ENCODE data around the gene LRP1-AS. TPM values are rescaled to one million over a fixed set of nuclear protein-coding genes. Genes with fewer than 3 reads are reported as not detected.

Gene LRP1-AS
- polyA plus RNA-seq, 2 of the 4 experiments (the other 2 are of a cell fraction): not detected

GRCh38 chr12:57169046-57169795 lies 21.8 kb upstream of the LRP1-AS start:
- DNase-seq (ENCODE audit: low read depth in 1 of 2, low spot score in 1 of 2): no peak
- no peak for TF ChIP-seq BCL3 (IDR thresholded peaks at IDR 0.05)
- no peak for TF ChIP-seq ZSCAN20 (CRISPR knock-in tag; IDR thresholded peaks at IDR 0.05)
- TF ChIP-seq PHF8 (IDR thresholded peaks at IDR 0.05; ENCODE audit: borderline replicate concordance, low read depth): no peak
- no peak for TF ChIP-seq EHF (CRISPR knock-in tag; IDR thresholded peaks at IDR 0.05)
- no peak for TF ChIP-seq SMC3 (IDR thresholded peaks at IDR 0.05)
- TF ChIP-seq CEBPB (IDR thresholded peaks at IDR 0.05): no peak
- no peak for TF ChIP-seq USF2 (IDR thresholded peaks at IDR 0.05)
- no peak for TF ChIP-seq HMGXB4 (CRISPR knock-in tag; IDR thresholded peaks at IDR 0.05; ENCODE audit: borderline replicate concordance)
- no peak for TF ChIP-seq CHD2 (IDR thresholded peaks at IDR 0.05; ENCODE audit: low read length, partially characterized antibody)
- TF ChIP-seq E2F6 (IDR thresholded peaks at IDR 0.05; ENCODE audit: borderline replicate concordance, low read depth): no peak
- no peak for TF ChIP-seq ZC3H11A (IDR thresholded peaks at IDR 0.05)
- no peak for TF ChIP-seq RCOR1 (IDR thresholded peaks at IDR 0.05; ENCODE audit: low read depth, low read length)
- TF ChIP-seq ELK1 (IDR thresholded peaks at IDR 0.05; ENCODE audit: low read depth, low read length): no peak
- TF ChIP-seq MAZ (IDR thresholded peaks at IDR 0.05; ENCODE audit: borderline replicate concordance, low read depth, low read length): no peak
- no peak for TF ChIP-seq KDM5A (IDR thresholded peaks at IDR 0.05)
- no peak for TF ChIP-seq EHMT2 (IDR thresholded peaks at IDR 0.05; ENCODE audit: low read depth)
- TF ChIP-seq CTCF (IDR thresholded peaks at IDR 0.05): no peak
- ATAC-seq: no peak
- H3K4me3 ChIP-seq: no peak overlapping the region
- POLR2A ChIA-PET: interaction anchor here (0.5 to 0.7 kb wide), 3 partner anchors 10 to 418 kb away, joined by 3 read pairs; no protein-coding TSS in a partner anchor
- 88% methylated on average over 23 of the region's 23 CpGs for WGBS (ENCODE audit: missing lambda C conversion rate)
- H3K27ac ChIP-seq: no peak overlapping the region
- CTCF ChIA-PET: interaction anchor here (0.8 to 27.5 kb wide), 8 partner anchors 7 to 100 kb away, joined by 3 to 1152 read pairs (median 12); partner anchors contain the start of genes LRP1 and STAT6
- no peak overlapping the region for H3K4me2 ChIP-seq
- peaks cover 35% of the 10 kb centered on the region for H3K4me1 ChIP-seq
- no peaks in the 10 kb centered on the region for H3K9me3 ChIP-seq
- FAIRE-seq: no peak
